ENCODE results near the gene MS4A4E.

The MS4A4E gene

GRCh38 chr11:60261014-60261413 is 18.1 kb upstream of the MS4A4E start:
- Histone ChIP-seq H3K4me3 (ENCODE audit: low read depth in 1 of 2, low read length in 2 of 2) (no peak overlapping the region), H3K9ac (ENCODE audit: low read length) (no peak overlapping the region), H3K27me3 (ENCODE audit: control insufficient read depth in 1 of 2, insufficient read depth in 2 of 2, low read length in 2 of 2) (no peaks in the 10 kb centered on the region), H3K27ac (ENCODE audit: low read depth, low read length) (no peak overlapping the region), H3K36me3 (ENCODE audit: insufficient read depth, low read length) (no peaks in the 10 kb centered on the region), H3K4me1 (ENCODE audit: insufficient read depth, low read length) (no peaks in the 10 kb centered on the region), H3K9me3 (ENCODE audit: low read length) (no peaks in the 10 kb centered on the region)

GRCh38 chr11:60257956-60258722 is 15.2 kb upstream of the MS4A4E start:
- H3K4me3 ChIP-seq (ENCODE audit: low read depth in 1 of 2, low read length in 2 of 2) = no peak overlapping the region
- no peaks in the 10 kb centered on the region for H3K27me3 ChIP-seq (ENCODE audit: control insufficient read depth in 1 of 2, insufficient read depth in 2 of 2, low read length in 2 of 2)
- no peak overlapping the region for H3K9ac ChIP-seq (ENCODE audit: low read length)
- no peaks in the 10 kb centered on the region for H3K36me3 ChIP-seq (ENCODE audit: insufficient read depth, low read length)
- H3K9me3 ChIP-seq (ENCODE audit: low read length) = no peaks in the 10 kb centered on the region
- no peak overlapping the region for H3K27ac ChIP-seq (ENCODE audit: low read depth, low read length)
- H3K4me1 ChIP-seq (ENCODE audit: insufficient read depth, low read length) = no peaks in the 10 kb centered on the region

- Histone ChIP-seq H3K4me3 (ENCODE audit: low read depth in 1 of 2, low read length in 2 of 2) (no peak overlapping the region), H3K9me3 (ENCODE audit: low read length) (no peaks in the 10 kb centered on the region), H3K27me3 (ENCODE audit: control insufficient read depth in 1 of 2, insufficient read depth in 2 of 2, low read length in 2 of 2) (no peaks in the 10 kb centered on the region), H3K27ac (ENCODE audit: low read depth, low read length) (no peak overlapping the region), H3K36me3 (ENCODE audit: insufficient read depth, low read length) (no peaks in the 10 kb centered on the region), H3K9ac (ENCODE audit: low read length) (no peak overlapping the region), H3K4me1 (ENCODE audit: insufficient read depth, low read length) (no peaks in the 10 kb centered on the region)
These were observed 9.5 kb upstream of the MS4A4E start for GRCh38 chr11:60252213-60253108.

GRCh38 chr11:60251485-60252212 is 8.7 kb upstream of the MS4A4E start:
- Histone ChIP-seq H3K9ac (ENCODE audit: low read length) (no peak overlapping the region), H3K4me3 (ENCODE audit: low read depth in 1 of 2, low read length in 2 of 2) (no peak overlapping the region), H3K27me3 (ENCODE audit: control insufficient read depth in 1 of 2, insufficient read depth in 2 of 2, low read length in 2 of 2) (no peaks in the 10 kb centered on the region), H3K4me1 (ENCODE audit: insufficient read depth, low read length) (no peaks in the 10 kb centered on the region), H3K9me3 (ENCODE audit: low read length) (no peaks in the 10 kb centered on the region), H3K27ac (ENCODE audit: low read depth, low read length) (no peak overlapping the region), H3K36me3 (ENCODE audit: insufficient read depth, low read length) (no peaks in the 10 kb centered on the region)

GRCh38 chr11:60241786-60242185 is 1.2 kb downstream of the MS4A4E start:
- Histone ChIP-seq H3K9me3 (ENCODE audit: low read length) (no peaks in the 10 kb centered on the region), H3K4me1 (ENCODE audit: insufficient read depth, low read length) (no peaks in the 10 kb centered on the region), H3K27ac (ENCODE audit: low read depth, low read length) (no peak overlapping the region), H3K4me3 (ENCODE audit: low read depth in 1 of 2, low read length in 2 of 2) (no peak overlapping the region), H3K27me3 (ENCODE audit: control insufficient read depth in 1 of 2, insufficient read depth in 2 of 2, low read length in 2 of 2) (no peaks in the 10 kb centered on the region), H3K36me3 (ENCODE audit: insufficient read depth, low read length) (no peaks in the 10 kb centered on the region), H3K9ac (ENCODE audit: low read length) (no peak overlapping the region)

GRCh38 chr11:60240662-60241061 is 2.3 kb downstream of the MS4A4E start:
- no peak overlapping the region for H3K4me3 ChIP-seq (ENCODE audit: low read depth in 1 of 2, low read length in 2 of 2)
- H3K36me3 ChIP-seq (ENCODE audit: insufficient read depth, low read length) = no peaks in the 10 kb centered on the region
- no peaks in the 10 kb centered on the region for H3K27me3 ChIP-seq (ENCODE audit: control insufficient read depth in 1 of 2, insufficient read depth in 2 of 2, low read length in 2 of 2)
- no peak overlapping the region for H3K27ac ChIP-seq (ENCODE audit: low read depth, low read length)
- H3K9me3 ChIP-seq (ENCODE audit: low read length) = no peaks in the 10 kb centered on the region
- H3K9ac ChIP-seq (ENCODE audit: low read length) = no peak overlapping the region
- no peaks in the 10 kb centered on the region for H3K4me1 ChIP-seq (ENCODE audit: insufficient read depth, low read length)

- H3K27ac ChIP-seq (ENCODE audit: low read depth, low read length) = no peak overlapping the region
- no peak overlapping the region for H3K9ac ChIP-seq (ENCODE audit: low read length)
- H3K36me3 ChIP-seq (ENCODE audit: insufficient read depth, low read length) = no peaks in the 10 kb centered on the region
- no peaks in the 10 kb centered on the region for H3K9me3 ChIP-seq (ENCODE audit: low read length)
- H3K4me1 ChIP-seq (ENCODE audit: insufficient read depth, low read length) = no peaks in the 10 kb centered on the region
- H3K4me3 ChIP-seq (ENCODE audit: low read depth in 1 of 2, low read length in 2 of 2) = no peak overlapping the region
- H3K27me3 ChIP-seq (ENCODE audit: control insufficient read depth in 1 of 2, insufficient read depth in 2 of 2, low read length in 2 of 2) = no peaks in the 10 kb centered on the region
These were observed 7.6 kb downstream of the MS4A4E start for GRCh38 chr11:60235321-60235720.

GRCh38 chr11:60230681-60231080 is 12.3 kb downstream of the MS4A4E start:
- Histone ChIP-seq H3K9ac (ENCODE audit: low read length) (no peak overlapping the region), H3K4me1 (ENCODE audit: insufficient read depth, low read length) (no peaks in the 10 kb centered on the region), H3K36me3 (ENCODE audit: insufficient read depth, low read length) (no peaks in the 10 kb centered on the region), H3K9me3 (ENCODE audit: low read length) (no peaks in the 10 kb centered on the region), H3K27ac (ENCODE audit: low read depth, low read length) (no peak overlapping the region), H3K27me3 (ENCODE audit: control insufficient read depth in 1 of 2, insufficient read depth in 2 of 2, low read length in 2 of 2) (no peaks in the 10 kb centered on the region), H3K4me3 (ENCODE audit: low read depth in 1 of 2, low read length in 2 of 2) (no peak overlapping the region)

GRCh38 chr11:60222141-60222540 is 20.8 kb downstream of the MS4A4E start:
- no peak overlapping the region for H3K9ac ChIP-seq (ENCODE audit: low read length)
- no peaks in the 10 kb centered on the region for H3K36me3 ChIP-seq (ENCODE audit: insufficient read depth, low read length)
- no peak overlapping the region for H3K4me3 ChIP-seq (ENCODE audit: low read depth in 1 of 2, low read length in 2 of 2)
- H3K27ac ChIP-seq (ENCODE audit: low read depth, low read length) = no peak overlapping the region
- H3K9me3 ChIP-seq (ENCODE audit: low read length) = no peaks in the 10 kb centered on the region
- H3K27me3 ChIP-seq (ENCODE audit: control insufficient read depth in 1 of 2, insufficient read depth in 2 of 2, low read length in 2 of 2) = no peaks in the 10 kb centered on the region
- H3K4me1 ChIP-seq (ENCODE audit: insufficient read depth, low read length) = no peaks in the 10 kb centered on the region

- Histone ChIP-seq H3K4me3 (ENCODE audit: low read depth in 1 of 2, low read length in 2 of 2) (no peak overlapping the region), H3K4me1 (ENCODE audit: insufficient read depth, low read length) (no peaks in the 10 kb centered on the region), H3K36me3 (ENCODE audit: insufficient read depth, low read length) (no peaks in the 10 kb centered on the region), H3K9ac (ENCODE audit: low read length) (no peak overlapping the region), H3K27me3 (ENCODE audit: control insufficient read depth in 1 of 2, insufficient read depth in 2 of 2, low read length in 2 of 2) (no peaks in the 10 kb centered on the region), H3K9me3 (ENCODE audit: low read length) (no peaks in the 10 kb centered on the region), H3K27ac (ENCODE audit: low read depth, low read length) (no peak overlapping the region)
These were observed 21.2 kb downstream of the MS4A4E start for GRCh38 chr11:60221692-60222091.

GRCh38 chr11:60221181-60221580 is 21.8 kb downstream of the MS4A4E start:
- no peak overlapping the region for H3K4me3 ChIP-seq (ENCODE audit: low read depth in 1 of 2, low read length in 2 of 2)

More at GRCh38 chr11:60221181-60221580, 21.8 kb downstream of the MS4A4E start:
- Histone ChIP-seq H3K27me3 (ENCODE audit: control insufficient read depth in 1 of 2, insufficient read depth in 2 of 2, low read length in 2 of 2) (no peaks in the 10 kb centered on the region), H3K4me1 (ENCODE audit: insufficient read depth, low read length) (no peaks in the 10 kb centered on the region), H3K27ac (ENCODE audit: low read depth, low read length) (no peak overlapping the region), H3K9me3 (ENCODE audit: low read length) (no peaks in the 10 kb centered on the region), H3K36me3 (ENCODE audit: insufficient read depth, low read length) (no peaks in the 10 kb centered on the region), H3K9ac (ENCODE audit: low read length) (no peak overlapping the region)

All from muscle layer of colon (tissue), 2 donors.